ENCODE data around the gene TACR2. TPM values are rescaled to one million over a fixed set of nuclear protein-coding genes. Genes with fewer than 3 reads are reported as not detected.

Gene TACR2
- total RNA-seq, 2 experiments from 2014 or later: not detected

- POLR2A ChIA-PET: no interaction called here
- intact Hi-C loops (cut with DNase I, micrococcal nuclease): no loop called here
- CTCF ChIA-PET: no interaction called here
- Mint-ChIP-seq H3K27ac (no peak overlapping the region), H3K27me3 (peaks cover 7% of the 10 kb centered on the region), H3K36me3 (ENCODE audit: low read depth) (no peaks in the 10 kb centered on the region), H3K9me3 (no peaks in the 10 kb centered on the region), H3K4me3 (no peak overlapping the region), H3K4me1 (ENCODE audit: low read depth) (peaks cover 6% of the 10 kb centered on the region)
- ATAC-seq (ENCODE audit: poor library complexity) (no peak), DNase-seq (no peak)
- Histone ChIP-seq H3K4me1 (ENCODE audit: insufficient read depth, low read length) (peaks cover 7% of the 10 kb centered on the region), H3K27ac (ENCODE audit: low read depth in 1 of 2, low read length in 2 of 2) (no peak overlapping the region), H3K4me3 (ENCODE audit: low read length) (no peak overlapping the region), H3K27me3 (ENCODE audit: control insufficient read depth in 1 of 2, insufficient read depth in 2 of 2, low read length in 2 of 2) (no peaks in the 10 kb centered on the region), H3K9me3 (ENCODE audit: control insufficient read depth in 1 of 2, insufficient read depth in 1 of 2, low read length in 2 of 2) (no peaks in the 10 kb centered on the region), H3K36me3 (ENCODE audit: insufficient read depth, low read length) (no peaks in the 10 kb centered on the region)
- no peak for TF ChIP-seq CTCF (IDR thresholded peaks at IDR 0.05)
Observed at GRCh38 chr10:69445041-69445440, 28.3 kb upstream of the TACR2 start.

GRCh38 chr10:69443354-69443753 is 26.6 kb upstream of the TACR2 start:
- no peak for TF ChIP-seq CTCF (IDR thresholded peaks at IDR 0.05)
- Mint-ChIP-seq H3K9me3 (no peaks in the 10 kb centered on the region), H3K4me1 (ENCODE audit: low read depth) (no peaks in the 10 kb centered on the region), H3K4me3 (no peak overlapping the region), H3K36me3 (ENCODE audit: low read depth) (no peaks in the 10 kb centered on the region), H3K27me3 (peaks cover 11% of the 10 kb centered on the region), H3K27ac (no peak overlapping the region)
- ATAC-seq (ENCODE audit: poor library complexity) (no peak), DNase-seq (no peak)
- CTCF ChIA-PET: no interaction called here
- H3K27ac ChIP-seq (ENCODE audit: low read depth in 1 of 2, low read length in 2 of 2): no peak overlapping the region
- H3K36me3 ChIP-seq (ENCODE audit: insufficient read depth, low read length): no peaks in the 10 kb centered on the region
- H3K4me1 ChIP-seq (ENCODE audit: insufficient read depth, low read length): no peaks in the 10 kb centered on the region
- POLR2A ChIA-PET: no interaction called here
- no peak overlapping the region for H3K4me3 ChIP-seq (ENCODE audit: low read length)
- no peaks in the 10 kb centered on the region for H3K9me3 ChIP-seq (ENCODE audit: control insufficient read depth in 1 of 2, insufficient read depth in 1 of 2, low read length in 2 of 2)
- intact Hi-C loops (cut with DNase I, micrococcal nuclease): no loop called here
- H3K27me3 ChIP-seq (ENCODE audit: control insufficient read depth in 1 of 2, insufficient read depth in 2 of 2, low read length in 2 of 2): no peaks in the 10 kb centered on the region

- H3K27me3 Mint-ChIP-seq: peaks cover 24% of the 10 kb centered on the region
- ChIA-PET POLR2A (interaction anchor here (0.6 kb wide), 1 partner anchor 704 kb away, joined by 3 read pairs; no protein-coding TSS in a partner anchor), CTCF (interaction anchor here (1.0 kb wide), 1 partner anchor 13 kb away, joined by 3 read pairs; no protein-coding TSS in a partner anchor)
- DNase-seq (no peak), ATAC-seq (ENCODE audit: poor library complexity) (no peak)
- no peak for TF ChIP-seq CTCF (IDR thresholded peaks at IDR 0.05)
- Histone ChIP-seq H3K27me3 (ENCODE audit: control insufficient read depth in 1 of 2, insufficient read depth in 2 of 2, low read length in 2 of 2) (no peaks in the 10 kb centered on the region), H3K27ac (ENCODE audit: low read depth in 1 of 2, low read length in 2 of 2) (no peak overlapping the region), H3K4me3 (ENCODE audit: low read length) (no peak overlapping the region), H3K4me1 (ENCODE audit: insufficient read depth, low read length) (no peaks in the 10 kb centered on the region), H3K36me3 (ENCODE audit: insufficient read depth, low read length) (no peaks in the 10 kb centered on the region), H3K9me3 (ENCODE audit: control insufficient read depth in 1 of 2, insufficient read depth in 1 of 2, low read length in 2 of 2) (peaks cover 0 to 3% of the 10 kb centered on the region in 2 experiments)
- H3K4me1 Mint-ChIP-seq (ENCODE audit: low read depth): no peaks in the 10 kb centered on the region
- intact Hi-C loops (cut with DNase I, micrococcal nuclease): no loop called here
- no peak overlapping the region for H3K27ac Mint-ChIP-seq
- no peaks in the 10 kb centered on the region for H3K9me3 Mint-ChIP-seq
- H3K36me3 Mint-ChIP-seq (ENCODE audit: low read depth): no peaks in the 10 kb centered on the region
- H3K4me3 Mint-ChIP-seq: no peak overlapping the region
Observed at GRCh38 chr10:69439813-69440506, 23.2 kb upstream of the TACR2 start.
